Liver (tissue), 9 donors: ENCODE results near the gene HNRNPUL1. TPM values are rescaled to one million over a fixed set of nuclear protein-coding genes. Genes with fewer than 3 reads are reported as not detected.
A peak's percentile ranks its signal among the peaks of the same experiment; 100 is the strongest.

Experiments used
- DNase-seq: peaks from one replicate; pipeline ENCODE4 v3.0.0-alpha.2; 2017; ENCODE audit warnings: low spot score
- H3K27ac ChIP-seq, 2 donors: one replicate each; pipeline ENCODE4 v1.7.0; 2013; ENCODE audit warnings: inconsistent platforms in 2 of 2, low read length in 2 of 2, control low read depth in 1 of 2, low read depth in 1 of 2, mild to moderate bottlenecking in 1 of 2
- H3K27me3 ChIP-seq, 4 donors: one replicate each; pipeline versions ENCODE4 v1.6.1 to v1.7.0; 2013; ENCODE audit warnings: low read length in 3 of 4, inconsistent platforms in 1 of 4, mild to moderate bottlenecking in 1 of 4, moderate library complexity in 1 of 4; ENCODE audit not compliant: control insufficient read depth in 4 of 4, insufficient read depth in 4 of 4
- H3K36me3 ChIP-seq, 4 donors: one replicate each; pipeline versions ENCODE4 v1.6.1 to v1.7.0; 2013; ENCODE audit warnings: low read length in 3 of 4, mild to moderate bottlenecking in 3 of 4, low read depth in 1 of 4, moderate library complexity in 1 of 4; ENCODE audit not compliant: control insufficient read depth in 4 of 4, insufficient read depth in 3 of 4
- H3K4me1 ChIP-seq, 4 donors: one replicate each; pipeline versions ENCODE4 v1.6.1 to v1.7.0; 2013; ENCODE audit warnings: low read length in 3 of 4, mild to moderate bottlenecking in 3 of 4, moderate library complexity in 1 of 4; ENCODE audit not compliant: control insufficient read depth in 4 of 4, insufficient read depth in 4 of 4
- H3K4me3 ChIP-seq, 3 donors: one replicate each; pipeline versions ENCODE4 v1.6.1 to v1.7.0; 2013; ENCODE audit warnings: low read length in 3 of 3, control low read depth in 1 of 3, low read depth in 1 of 3, mild to moderate bottlenecking in 1 of 3
- H3K9ac ChIP-seq, 2 donors: one replicate each; pipeline ENCODE4 v1.7.0; 2013; ENCODE audit warnings: low read length in 2 of 2, mild to moderate bottlenecking in 2 of 2, moderate library complexity in 2 of 2, control low read depth in 1 of 2, low read depth in 1 of 2
- H3K9me3 ChIP-seq, 4 donors: one replicate each; pipeline versions ENCODE4 v1.6.1 to v1.7.0; 2013; ENCODE audit warnings: low read length in 3 of 4; ENCODE audit not compliant: control insufficient read depth in 4 of 4
- FOXA2 ChIP-seq: IDR thresholded peaks from 2 replicates; pipeline ENCODE4 v1.6.1; 2016; ENCODE audit warnings: antibody characterized with exemption
- HNF4A ChIP-seq, 2 donors: conservative IDR thresholded peaks; 2 replicates each; pipeline ENCODE4 v1.6.1; 2016; ENCODE audit warnings: antibody characterized with exemption in 2 of 2, mild to moderate bottlenecking in 2 of 2
- HNF4G ChIP-seq: IDR thresholded peaks from 2 replicates; pipeline ENCODE4 v1.6.1; 2016; ENCODE audit warnings: antibody characterized with exemption
- JUND ChIP-seq, 2 donors: IDR thresholded peaks; 2 replicates each; pipeline ENCODE4 v1.6.1; 2016; ENCODE audit warnings: antibody characterized with exemption in 2 of 2
- MAX ChIP-seq: IDR thresholded peaks from 2 replicates; pipeline ENCODE4 v1.6.1; 2016; ENCODE audit warnings: antibody characterized with exemption
- NR2F2 ChIP-seq: IDR thresholded peaks from 2 replicates; pipeline ENCODE4 v1.6.1; 2016; ENCODE audit warnings: antibody characterized with exemption
- RAD21 ChIP-seq, 2 donors: IDR thresholded peaks; 2 replicates each; pipeline ENCODE4 v1.6.1; 2016; ENCODE audit warnings: antibody characterized with exemption in 2 of 2, mild to moderate bottlenecking in 2 of 2
- REST ChIP-seq: IDR thresholded peaks from 2 replicates; pipeline ENCODE4 v1.6.1; 2016; ENCODE audit warnings: antibody characterized with exemption, mild to moderate bottlenecking
- RXRA ChIP-seq, 2 donors: IDR thresholded peaks; 2 replicates each; pipeline ENCODE4 v1.6.1; 2017 to 2018; ENCODE audit warnings: antibody characterized with exemption in 2 of 2, mild to moderate bottlenecking in 1 of 2
- SP1 ChIP-seq: IDR thresholded peaks from 2 replicates; pipeline ENCODE4 v1.6.1; 2018; ENCODE audit warnings: antibody characterized with exemption, mild to moderate bottlenecking
- YY1 ChIP-seq: IDR thresholded peaks from 2 replicates; pipeline ENCODE4 v1.6.1; 2016; ENCODE audit warnings: antibody characterized with exemption, mild to moderate bottlenecking
- WGBS: extraction: QIAGEN DNeasy Blood & Tissue Kit; methylation state at CpG from one replicate; pipeline ENCODE4 v1.1.7; 2013; 5-methylcytosine and 5-hydroxymethylcytosine counted together
- polyA plus RNA-seq, 2 donors: library from polyadenylated mRNA; stranded (reverse) in 1 of 2; unstranded in 1 of 2; fragments of 200-250 nt in 1 of 2; fragments of >200 nt in 1 of 2; fragmentation: Nextera tagmentation in 1 of 2; extraction: Ambion mirVana in 1 of 2; gene quantifications; one replicate each; pipeline versions ENCODE4 v1.2.1 to v1.2.3, GENCODE V29; 2013 to 2015
- total RNA-seq, 2 donors: library from RNA; depleted of rRNA; stranded (reverse); fragments of >200 nt; gene quantifications; one replicate each; pipeline ENCODE4 v1.2.3, GENCODE V29; 2014
- TF ChIP-seq, protein P1 (sequence below): IDR thresholded peaks from 2 replicates; pipeline ENCODE4 v1.6.1; 2016; ENCODE audit warnings: antibody characterized with exemption
- donor health status: healthy.
- donor health status: healthy.
- donor health status: healthy.
- donor health status: healthy.
- donor health status: healthy.

Gene HNRNPUL1
- total and polyA plus RNA-seq, 4 donors, result 34.9 to 80.2 (median 45.7) TPM

DNA sequence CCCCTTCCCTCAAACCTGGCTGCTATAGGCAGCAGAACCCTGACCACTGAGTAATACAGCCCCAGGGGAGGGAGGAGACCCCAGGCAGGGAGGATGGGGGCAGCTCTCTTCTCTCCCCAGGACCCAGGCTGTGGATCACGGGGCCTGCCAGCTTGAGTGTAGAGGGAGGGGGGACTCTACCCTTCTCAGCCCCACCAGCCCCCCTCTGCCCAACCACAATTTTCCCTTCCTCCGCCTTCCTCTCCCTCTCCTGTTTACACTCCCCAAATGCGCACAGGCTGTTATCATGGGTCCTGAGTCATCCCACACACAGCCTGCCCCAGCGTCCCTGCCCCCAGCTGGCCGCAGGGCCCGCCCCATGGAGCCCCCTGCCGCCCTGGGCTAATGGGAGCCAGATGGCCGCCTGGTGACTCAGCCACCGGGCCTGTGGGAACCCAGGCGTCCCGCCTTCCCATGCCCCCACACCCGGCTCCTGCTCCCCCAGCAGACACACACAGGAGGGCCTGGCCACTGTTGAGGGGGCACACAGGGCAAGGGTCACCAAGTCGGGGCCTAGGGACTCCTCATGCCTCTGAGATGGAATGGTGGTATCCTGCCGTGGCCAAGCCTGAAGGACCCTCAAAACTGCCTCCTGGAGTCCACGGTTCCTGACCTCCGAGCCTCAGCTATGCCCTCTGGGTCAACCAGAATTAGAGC lies 59.4 kb downstream of the HNRNPUL1 start:
- 70% methylated on average over 16 of the region's 16 CpGs for WGBS
- Histone ChIP-seq H3K27me3 (no peaks in the 10 kb centered on the region), H3K9ac (no peak overlapping the region), H3K36me3 (peaks cover 1 to 24% (median 11%) of the 10 kb centered on the region in 4 donors), H3K4me3 (no peak overlapping the region), H3K4me1 (peaks cover 9 to 52% (median 23%) of the 10 kb centered on the region in 4 donors), H3K27ac (peak overlapping the region; percentile 49 to 53), H3K9me3 (no peaks in the 10 kb centered on the region)
- TF ChIP-seq JUND (IDR thresholded peaks at IDR 0.05) (peak in 1 of 2 donors; percentile 46), NR2F2 (no peak)
- no peak for DNase-seq

DNA sequence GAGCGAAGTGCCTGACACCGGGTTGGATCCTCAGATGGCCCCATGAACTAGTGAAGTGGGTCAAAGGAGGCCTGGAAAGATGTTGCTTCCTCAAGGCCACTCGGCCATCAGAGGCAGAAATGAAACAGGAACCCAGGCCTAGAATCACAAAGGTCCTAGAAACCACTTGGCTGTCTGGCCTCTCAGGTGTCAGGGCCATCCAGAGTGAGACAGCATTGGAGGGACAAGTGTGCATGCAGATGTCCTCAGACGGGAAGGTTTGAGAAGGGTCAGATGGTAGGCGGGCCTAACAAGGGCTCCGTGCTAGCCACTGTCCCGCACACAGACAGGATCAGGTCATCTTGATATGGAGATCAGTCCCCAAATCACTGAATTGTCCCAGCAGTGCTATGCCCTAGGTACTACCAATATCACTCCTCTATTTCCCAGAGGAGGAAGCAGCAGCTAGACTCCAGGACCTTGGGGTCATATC lies 60.1 kb downstream of the HNRNPUL1 start:
- 79% methylated on average over 7 of the region's 7 CpGs for WGBS
- no peak for DNase-seq
- Histone ChIP-seq H3K4me1 (peaks cover 10 to 59% (median 23%) of the 10 kb centered on the region in 4 donors), H3K4me3 (no peak overlapping the region), H3K9me3 (no peaks in the 10 kb centered on the region), H3K27ac (peak overlapping the region; percentile 31 to 49), H3K27me3 (no peaks in the 10 kb centered on the region), H3K9ac (no peak overlapping the region), H3K36me3 (peaks cover under 1 to 17% (median 6%) of the 10 kb centered on the region in 4 donors)
- TF ChIP-seq NR2F2, result no peak
- TF ChIP-seq RXRA (IDR thresholded peaks at IDR 0.05), result peak in 1 of 2 donors; percentile 35

- 13% methylated on average over 23 of the region's 23 CpGs for WGBS
- Histone ChIP-seq H3K4me3 (no peak overlapping the region), H3K4me1 (peaks cover 10 to 59% (median 23%) of the 10 kb centered on the region in 4 donors), H3K27ac (peak overlapping the region; percentile 49 to 61), H3K9ac (peak overlapping the region in 1 of 2 donors; percentile 19), H3K36me3 (peaks cover 0 to 10% (median 3%) of the 10 kb centered on the region in 4 donors), H3K9me3 (no peaks in the 10 kb centered on the region), H3K27me3 (no peaks in the 10 kb centered on the region)
- TF ChIP-seq JUND (IDR thresholded peaks at IDR 0.05), result peak in 1 of 2 donors; percentile 40
- no peak for TF ChIP-seq REST
- DNase-seq, result peak; percentile 62
Measured at GRCh38 chr19:41324921-41325639, 60.9 kb downstream of the HNRNPUL1 start.

- H3K27ac ChIP-seq, result peak overlapping the region in 1 of 2 donors; percentile 61
- peaks cover 0 to 4% (median 2%) of the 10 kb centered on the region in 4 donors for H3K36me3 ChIP-seq
- H3K9me3 ChIP-seq, result no peaks in the 10 kb centered on the region
- H3K4me1 ChIP-seq, result peaks cover 10 to 59% (median 23%) of the 10 kb centered on the region in 4 donors
- no peaks in the 10 kb centered on the region for H3K27me3 ChIP-seq
- H3K4me3 ChIP-seq, result no peak overlapping the region
- no peak for DNase-seq
- no peak overlapping the region for H3K9ac ChIP-seq
- WGBS, result 12% methylated on average over 10 of the region's 10 CpGs
- TF ChIP-seq, protein P1, sequence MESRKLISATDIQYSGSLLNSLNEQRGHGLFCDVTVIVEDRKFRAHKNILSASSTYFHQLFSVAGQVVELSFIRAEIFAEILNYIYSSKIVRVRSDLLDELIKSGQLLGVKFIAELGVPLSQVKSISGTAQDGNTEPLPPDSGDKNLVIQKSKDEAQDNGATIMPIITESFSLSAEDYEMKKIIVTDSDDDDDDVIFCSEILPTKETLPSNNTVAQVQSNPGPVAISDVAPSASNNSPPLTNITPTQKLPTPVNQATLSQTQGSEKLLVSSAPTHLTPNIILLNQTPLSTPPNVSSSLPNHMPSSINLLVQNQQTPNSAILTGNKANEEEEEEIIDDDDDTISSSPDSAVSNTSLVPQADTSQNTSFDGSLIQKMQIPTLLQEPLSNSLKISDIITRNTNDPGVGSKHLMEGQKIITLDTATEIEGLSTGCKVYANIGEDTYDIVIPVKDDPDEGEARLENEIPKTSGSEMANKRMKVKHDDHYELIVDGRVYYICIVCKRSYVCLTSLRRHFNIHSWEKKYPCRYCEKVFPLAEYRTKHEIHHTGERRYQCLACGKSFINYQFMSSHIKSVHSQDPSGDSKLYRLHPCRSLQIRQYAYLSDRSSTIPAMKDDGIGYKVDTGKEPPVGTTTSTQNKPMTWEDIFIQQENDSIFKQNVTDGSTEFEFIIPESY, result no peak
- TF ChIP-seq YY1 (no peak), RAD21 (IDR thresholded peaks at IDR 0.05) (no peak), HNF4G (no peak), RXRA (IDR thresholded peaks at IDR 0.05) (no peak), SP1 (no peak), REST (no peak), HNF4A (conservative IDR thresholded peaks at IDR 0.05) (no peak), MAX (no peak), FOXA2 (no peak)
Measured at GRCh38 chr19:41325640-41325946, 61.4 kb downstream of the HNRNPUL1 start.
